NT2/D1 (cell line): ENCODE results near the gene GALNT1.
"Not testable (repeated sequence)": the region's sequence is repeated elsewhere in the genome, so short reads cannot be mapped to it uniquely, and the experiment has no call there.

Experiments
- SUZ12 ChIP-seq: IDR thresholded peaks from 2 replicates; pipeline ENCODE4 v1.6.1; 2011; ENCODE audit not compliant: insufficient read length, insufficient read depth; ENCODE audit errors: extremely low read depth
- YY1 ChIP-seq: IDR thresholded peaks from 2 replicates; pipeline ENCODE4 v1.6.1; 2011; ENCODE audit not compliant: insufficient read length, insufficient read depth
- ZNF274 ChIP-seq: IDR thresholded peaks from 2 replicates; pipeline ENCODE4 v1.6.1; 2011; ENCODE audit warnings: mild to moderate bottlenecking, low read depth, low read length

DNA sequence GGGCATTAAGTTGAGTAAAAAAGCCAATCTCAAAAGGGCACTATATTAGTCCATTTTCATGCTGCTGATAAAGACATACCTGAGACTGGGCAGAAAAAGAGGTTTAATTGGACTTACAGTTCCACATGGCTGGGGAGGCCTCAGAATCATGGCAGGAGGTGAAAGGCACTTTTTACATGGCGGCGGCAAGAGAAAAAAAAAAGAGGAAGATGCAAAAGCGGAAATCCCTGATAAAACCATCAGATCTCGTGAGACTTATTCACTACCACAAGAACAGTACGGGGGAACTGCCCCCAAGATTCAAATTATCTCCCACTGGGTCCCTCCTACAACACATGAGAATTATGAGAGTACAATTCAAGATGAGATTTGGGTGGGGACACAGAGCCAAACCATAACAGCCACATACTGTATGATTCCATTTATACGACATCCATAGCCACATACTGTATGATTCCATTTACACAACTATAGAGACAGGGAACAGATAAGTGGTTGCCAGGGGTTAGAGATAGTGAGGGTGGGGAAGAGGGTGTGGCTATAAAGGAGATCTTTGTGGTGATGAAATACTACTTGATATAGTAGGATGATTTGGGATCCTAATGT, 5.2 kb upstream of the GALNT1 start:
- TF ChIP-seq YY1, ZNF274, SUZ12: not testable (repeated sequence)
